SIG-M5 (cell line): ENCODE data around the gene GGT1.
"Not testable (repeated sequence)": the region's sequence is repeated elsewhere in the genome, so short reads cannot be mapped to it uniquely, and the experiment has no call there.

Source experiments
- DNase-seq: peaks from one replicate; lab custom pipeline; 2025; lab: John Stamatoyannopoulos, UW

Gene GGT1

DNA sequence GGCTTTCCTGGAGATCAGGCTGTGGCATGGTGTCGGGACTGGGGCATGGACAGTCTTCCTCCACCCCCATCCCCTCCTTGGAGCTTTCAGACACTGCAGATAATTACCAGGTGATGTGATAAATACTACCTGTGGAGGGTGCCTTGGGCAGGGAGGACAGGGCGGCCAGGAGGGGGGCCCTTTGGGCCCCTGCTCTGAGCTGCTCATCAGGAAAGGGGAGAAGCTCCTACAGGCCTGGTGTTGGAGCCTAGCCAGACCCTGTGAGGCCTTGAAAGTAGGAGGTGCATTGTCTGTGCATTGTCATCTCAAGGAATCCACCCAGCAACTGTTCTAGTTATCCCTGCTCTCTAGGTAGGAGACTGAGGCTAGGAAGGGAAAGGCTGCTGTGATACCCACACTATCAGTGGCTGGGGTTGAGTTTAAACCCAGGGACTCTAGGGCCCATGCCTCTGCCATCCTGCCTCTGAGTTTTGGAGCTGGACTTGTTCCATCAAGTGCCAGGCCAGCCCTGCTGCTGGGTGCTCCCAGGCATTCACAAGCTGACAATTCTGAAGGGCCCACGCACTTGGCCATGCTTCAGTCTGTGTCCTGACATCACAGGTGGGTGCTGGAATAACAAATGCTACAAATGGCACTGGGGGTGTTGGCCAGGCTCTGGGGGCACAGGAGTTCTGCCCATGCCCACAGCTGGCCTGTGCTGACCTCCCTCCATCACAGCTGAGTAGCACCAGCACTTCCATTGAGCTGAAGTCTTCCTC is 2.9 kb upstream of the GGT1 start:
- DNase-seq, result not testable (repeated sequence)

DNA sequence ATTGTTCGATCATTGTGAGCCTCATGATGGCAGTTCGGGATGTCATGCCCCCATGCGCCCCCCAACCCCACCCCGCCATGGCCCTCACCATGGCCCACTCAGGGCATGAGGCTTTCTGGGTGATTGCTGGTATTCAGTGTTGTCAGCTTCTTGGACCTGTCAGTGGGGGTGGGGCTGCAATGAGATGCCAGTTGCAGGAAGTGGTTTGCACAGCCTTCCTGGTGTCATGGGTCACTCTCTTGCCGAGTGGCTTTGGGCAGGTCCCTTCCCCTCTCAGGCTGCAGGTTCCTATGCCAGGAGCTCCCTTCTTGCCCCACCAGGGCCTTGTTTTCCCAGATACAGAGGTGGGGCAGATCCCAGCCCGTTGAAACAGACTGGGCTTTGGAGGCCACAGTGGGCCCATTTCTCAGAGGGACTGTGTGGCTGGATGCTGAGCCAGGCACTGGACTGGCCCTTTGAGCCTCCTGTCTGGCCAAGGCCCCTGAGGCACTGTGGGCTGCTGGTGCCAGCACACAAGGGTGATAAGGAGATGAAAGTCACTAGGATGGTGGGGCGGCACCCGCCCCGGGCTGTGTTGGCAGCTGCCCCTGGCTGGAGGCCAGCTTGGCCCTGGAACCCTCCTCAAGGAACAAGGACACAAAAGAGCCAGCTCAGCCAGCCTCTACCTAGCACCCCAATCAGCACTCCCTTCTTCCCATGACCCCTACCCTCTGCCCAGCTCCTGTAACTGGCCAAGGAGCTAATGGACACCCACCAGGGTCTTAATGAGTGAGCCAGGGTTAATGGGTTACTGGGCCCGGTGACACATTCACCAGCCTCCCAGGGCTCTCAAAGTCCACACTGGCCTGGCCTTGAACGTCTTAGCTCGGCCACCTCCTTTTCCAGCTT is 1.5 kb upstream of the GGT1 start:
- DNase-seq, result no peak

DNA sequence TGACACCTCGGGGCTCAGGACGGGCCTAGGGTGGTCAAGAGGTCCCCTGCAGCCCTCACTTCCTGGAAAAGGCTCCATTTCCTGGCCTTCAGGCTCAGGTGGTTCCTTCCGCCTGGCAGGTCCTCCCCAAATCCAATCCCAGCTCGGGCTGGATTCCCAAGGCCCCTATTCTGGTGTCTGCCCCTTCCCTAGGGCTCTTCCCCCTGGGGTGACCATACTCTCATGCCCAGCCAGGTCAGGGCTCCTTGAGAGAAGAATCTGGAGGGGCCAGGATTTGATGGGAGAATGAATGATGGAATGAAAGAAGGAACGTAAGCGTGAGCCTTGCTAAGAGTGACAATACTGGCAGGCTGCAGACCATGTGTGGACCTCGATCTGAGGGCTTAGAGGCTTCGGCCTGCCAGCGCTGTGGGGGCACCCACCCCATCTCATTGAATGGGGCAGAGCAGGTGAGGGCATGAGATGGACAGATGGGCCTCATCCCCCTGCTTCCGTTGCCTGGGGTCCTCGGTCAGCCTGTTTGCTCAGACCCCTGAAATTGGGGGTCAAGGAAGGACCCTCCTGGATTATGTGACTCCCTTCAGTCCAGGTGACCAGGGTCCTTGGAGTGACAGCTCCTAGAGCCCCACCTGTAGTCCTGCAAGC is 766 bp upstream of the GGT1 start:
- not testable (repeated sequence) for DNase-seq

DNA sequence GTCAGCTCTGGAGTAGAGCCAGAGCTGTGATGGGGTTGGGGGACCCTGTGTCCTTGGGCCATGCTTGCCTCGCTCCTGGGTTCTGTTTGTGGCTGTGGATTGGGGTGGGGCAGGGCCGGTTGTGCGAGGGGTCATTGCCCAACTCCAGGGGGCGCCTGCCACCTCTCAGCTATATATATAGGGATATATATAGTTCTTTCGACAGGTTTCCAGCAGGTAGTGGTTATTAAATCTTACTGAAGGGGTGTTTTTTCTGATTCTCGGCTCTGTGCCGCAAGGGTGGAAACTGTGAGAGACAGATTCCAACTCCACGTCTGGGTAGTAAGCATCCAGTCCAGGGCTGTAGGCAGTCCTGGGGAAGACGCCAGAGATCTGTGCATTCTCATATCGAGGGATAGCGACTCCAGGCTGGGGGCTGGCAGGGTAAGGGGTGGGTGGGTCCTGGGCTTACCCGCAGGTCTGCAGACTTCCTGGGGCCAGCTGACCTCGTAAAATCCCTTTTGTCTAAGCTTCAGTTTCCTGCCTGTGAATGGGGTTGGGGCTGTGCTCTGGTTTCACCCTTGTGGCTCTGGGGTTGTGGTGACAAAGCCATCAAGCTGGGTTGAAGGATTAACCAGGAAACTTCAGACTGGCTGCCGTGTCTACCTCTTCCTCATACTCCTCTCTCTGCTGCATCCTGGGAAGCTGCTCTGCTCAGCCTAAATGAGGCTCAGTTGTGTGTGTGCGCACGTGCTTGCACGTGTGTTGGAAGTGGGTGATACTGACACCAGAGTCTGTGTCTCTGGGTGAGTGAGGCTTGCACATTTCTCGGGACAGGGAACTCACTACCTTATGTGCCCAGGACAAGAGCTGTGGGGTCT is 1.0 kb downstream of the GGT1 start:
- DNase-seq, result not testable (repeated sequence)

DNA sequence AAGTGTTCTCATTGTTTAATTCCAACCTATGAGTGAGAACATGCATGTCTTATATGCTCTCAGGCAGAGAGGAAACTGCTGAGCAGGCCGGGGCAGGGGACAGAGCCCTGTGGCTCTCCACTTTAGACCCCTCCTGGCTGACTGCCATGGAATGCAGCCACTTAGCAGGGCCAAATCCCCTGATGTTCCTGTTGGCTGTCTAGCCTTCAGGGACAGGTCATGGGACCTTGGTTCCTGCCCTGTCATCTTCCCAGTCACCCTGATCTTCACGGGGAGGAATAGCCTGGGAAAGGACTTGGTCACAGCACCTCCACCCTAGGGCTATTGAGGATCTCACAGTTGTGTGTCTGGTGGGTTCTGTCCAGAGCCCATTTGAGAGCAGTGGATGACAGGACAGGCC is 3.3 kb downstream of the GGT1 start:
- not testable (repeated sequence) for DNase-seq

DNA sequence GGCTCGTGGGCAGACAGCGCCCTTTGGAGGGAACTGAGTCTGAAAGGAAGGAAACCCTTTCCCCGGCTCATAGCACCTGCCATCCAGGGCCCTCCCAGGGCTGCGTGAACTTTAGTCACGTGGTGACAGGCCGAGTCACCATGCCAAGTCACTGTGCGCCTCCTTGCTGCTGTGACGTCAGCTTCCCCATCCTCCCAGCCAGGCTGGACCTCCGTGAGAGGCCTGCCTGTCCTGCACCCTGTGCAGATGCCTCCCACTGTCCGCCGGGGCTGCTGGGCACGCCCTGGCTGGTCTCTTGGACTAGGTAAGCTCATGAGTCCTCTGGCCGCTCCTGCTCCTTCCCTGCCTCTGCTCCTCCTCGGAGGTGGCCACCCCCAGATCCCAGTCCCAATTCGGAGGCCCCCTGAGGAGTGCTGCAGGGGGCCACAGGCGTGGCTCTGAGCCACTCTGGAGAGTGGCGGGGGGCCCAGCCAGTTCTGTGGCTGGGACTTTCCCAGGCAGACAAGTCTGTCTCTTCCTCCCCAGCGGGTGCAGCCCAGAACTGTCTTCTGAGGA is 4.5 kb downstream of the GGT1 start:
- not testable (repeated sequence) for DNase-seq

DNA sequence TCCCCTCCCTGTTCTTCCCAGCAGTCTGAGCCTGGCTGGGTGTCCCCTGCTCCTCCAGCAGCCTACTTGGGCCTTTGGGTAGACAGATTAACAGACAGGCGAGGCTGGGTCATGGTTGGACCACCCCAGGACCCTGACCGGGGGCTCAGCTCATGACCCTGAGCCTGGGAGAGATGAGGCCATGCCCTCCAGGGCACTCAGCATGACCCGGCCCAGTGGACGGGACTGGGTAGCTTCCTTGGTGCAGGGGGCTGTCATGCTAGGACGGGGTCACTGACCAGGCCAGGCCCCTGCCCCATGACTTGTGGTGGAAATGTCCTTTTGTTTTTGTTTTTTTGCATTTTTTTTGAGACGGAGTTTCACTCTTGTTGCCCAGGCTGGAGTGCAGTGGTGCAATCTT is 5.3 kb downstream of the GGT1 start:
- DNase-seq, result not testable (repeated sequence)

DNA sequence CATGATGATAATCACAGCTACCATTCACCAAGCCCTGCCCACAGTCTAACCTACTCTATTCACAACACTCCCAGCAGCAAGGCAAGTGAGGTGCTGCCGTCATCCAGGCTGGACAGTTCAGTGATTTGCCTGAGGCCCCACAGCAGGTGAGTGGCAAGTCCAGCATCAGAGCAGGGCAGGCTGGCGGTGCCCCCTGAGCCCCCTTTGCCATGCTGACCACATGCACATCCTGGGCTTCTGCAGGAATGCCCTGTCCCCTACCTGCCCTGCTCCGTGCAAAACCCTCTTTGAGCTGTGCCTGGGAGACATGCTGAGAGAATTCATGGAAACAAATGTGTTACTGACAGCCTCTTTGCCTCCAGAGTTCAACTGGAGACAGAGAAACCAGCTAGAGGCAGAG is 6.9 kb downstream of the GGT1 start:
- DNase-seq, result not testable (repeated sequence)

DNA sequence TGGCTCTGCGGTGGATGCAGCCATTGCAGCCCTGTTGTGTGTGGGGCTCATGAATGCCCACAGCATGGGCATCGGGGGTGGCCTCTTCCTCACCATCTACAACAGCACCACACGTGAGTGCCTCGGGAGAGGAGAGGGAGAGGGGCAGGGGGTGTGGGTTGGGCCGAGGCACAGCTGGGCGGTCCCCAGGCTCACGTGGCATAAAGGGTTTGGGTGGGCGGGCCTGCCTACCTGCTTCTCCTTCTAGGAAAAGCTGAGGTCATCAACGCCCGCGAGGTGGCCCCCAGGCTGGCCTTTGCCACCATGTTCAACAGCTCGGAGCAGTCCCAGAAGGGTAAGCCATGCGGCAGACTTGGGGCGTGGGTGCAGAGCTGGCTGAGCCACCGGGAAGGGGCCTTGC is 11.8 kb downstream of the GGT1 start:
- not testable (repeated sequence) for DNase-seq

DNA sequence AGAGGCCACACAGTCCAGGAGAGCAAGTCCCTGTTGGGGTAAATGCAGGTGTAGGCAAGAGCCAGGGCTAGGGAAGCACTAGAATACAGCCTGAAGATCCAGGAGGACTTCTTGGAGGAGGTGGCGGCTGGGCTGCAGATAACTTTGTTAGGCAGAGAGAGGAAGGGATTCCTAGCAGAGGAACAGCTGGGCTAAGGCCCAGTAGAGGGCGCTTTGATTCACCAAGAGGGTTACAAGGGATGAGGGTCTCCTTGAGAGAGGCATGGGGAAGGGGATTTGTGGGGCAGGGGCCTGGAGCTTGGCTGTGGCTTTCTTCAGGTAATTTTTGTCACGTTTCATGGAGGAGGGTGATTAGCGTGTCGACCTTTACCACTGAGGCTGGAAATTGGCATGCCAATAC is 18.3 kb downstream of the GGT1 start:
- DNase-seq, result not testable (repeated sequence)

DNA sequence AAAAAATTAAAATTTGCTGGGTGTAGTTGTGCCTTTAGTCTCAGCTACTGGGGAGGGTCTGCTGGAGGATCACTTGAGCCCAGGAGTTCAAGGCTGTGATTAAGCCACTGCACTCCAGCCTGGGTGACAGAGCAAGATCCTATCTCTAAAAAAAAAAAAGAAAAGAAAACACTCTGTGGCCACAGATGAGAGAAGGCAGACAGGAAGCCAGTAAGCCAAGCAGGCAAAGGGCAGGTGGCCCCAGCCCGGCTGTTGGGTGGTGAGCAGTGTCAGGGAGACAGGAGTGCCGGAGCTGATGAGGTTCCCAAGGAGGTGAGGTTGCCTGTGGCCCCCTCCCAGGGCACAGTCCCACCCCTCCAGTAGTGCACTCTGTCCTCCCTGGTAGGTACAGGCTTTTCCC is 19.6 kb downstream of the GGT1 start:
- DNase-seq, result not testable (repeated sequence)

DNA sequence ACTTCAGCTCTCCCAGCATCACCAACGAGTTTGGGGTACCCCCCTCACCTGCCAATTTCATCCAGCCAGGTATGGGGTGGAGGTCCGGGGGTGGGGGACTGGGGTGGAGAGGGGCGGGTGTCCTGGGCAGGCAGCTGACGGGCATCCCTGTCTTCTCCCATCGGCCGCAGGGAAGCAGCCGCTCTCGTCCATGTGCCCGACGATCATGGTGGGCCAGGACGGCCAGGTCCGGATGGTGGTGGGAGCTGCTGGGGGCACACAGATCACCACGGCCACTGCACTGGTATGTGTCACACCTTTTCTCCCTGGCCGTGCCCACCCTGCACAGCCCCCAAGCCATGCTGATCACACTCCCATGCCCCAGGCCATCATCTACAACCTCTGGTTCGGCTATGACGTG is 24.9 kb downstream of the GGT1 start:
- DNase-seq, result not testable (repeated sequence)

DNA sequence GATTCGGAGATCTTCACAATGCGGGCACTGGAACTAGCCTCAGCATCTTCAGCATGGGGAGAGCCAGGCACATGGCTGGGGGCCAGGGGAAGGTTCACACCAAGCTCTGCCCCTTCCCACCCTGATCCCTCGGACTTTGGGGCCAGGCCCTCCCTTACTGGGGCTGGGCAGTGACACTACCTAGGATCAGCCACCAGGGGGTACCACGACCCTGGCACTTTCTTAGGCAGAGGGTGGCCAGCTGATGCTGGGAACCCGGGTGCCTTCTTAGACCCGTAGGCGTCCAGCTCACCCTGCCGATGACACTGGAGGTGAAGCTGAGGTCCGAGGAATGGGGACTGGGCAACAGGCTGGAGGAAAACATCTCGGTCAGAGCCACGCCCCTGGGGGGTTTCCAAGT is 26.1 kb downstream of the GGT1 start:
- not testable (repeated sequence) for DNase-seq

DNA sequence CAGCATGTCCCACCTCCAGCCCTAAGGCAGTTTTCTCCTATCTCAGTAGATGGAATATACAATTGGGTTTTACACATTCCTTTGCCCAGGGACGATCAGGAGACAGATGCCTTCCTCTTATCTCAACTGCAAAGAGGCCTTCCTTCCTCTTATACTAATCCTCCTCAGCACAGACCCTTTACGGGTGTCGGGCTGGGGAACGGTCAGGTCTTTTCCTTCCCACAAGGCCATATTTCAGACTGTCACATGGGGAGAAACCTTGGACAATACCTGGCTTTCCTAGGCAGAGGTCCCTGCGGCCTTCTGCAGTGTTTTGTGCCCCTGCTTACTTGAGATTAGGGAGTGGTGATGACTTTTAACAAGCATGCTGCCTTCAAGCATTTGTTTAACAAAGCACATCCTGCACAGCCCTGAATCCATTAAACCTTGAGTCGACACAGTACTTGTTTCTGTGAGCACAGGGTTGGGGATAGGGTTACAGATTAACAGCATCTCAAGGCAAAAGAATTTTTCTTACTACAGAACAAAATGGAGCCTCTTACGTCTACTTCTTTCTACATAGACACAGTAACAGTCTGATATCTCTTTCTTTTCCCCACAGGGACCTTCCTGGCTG is 27.9 kb downstream of the GGT1 start:
- DNase-seq, result not testable (repeated sequence)

DNA sequence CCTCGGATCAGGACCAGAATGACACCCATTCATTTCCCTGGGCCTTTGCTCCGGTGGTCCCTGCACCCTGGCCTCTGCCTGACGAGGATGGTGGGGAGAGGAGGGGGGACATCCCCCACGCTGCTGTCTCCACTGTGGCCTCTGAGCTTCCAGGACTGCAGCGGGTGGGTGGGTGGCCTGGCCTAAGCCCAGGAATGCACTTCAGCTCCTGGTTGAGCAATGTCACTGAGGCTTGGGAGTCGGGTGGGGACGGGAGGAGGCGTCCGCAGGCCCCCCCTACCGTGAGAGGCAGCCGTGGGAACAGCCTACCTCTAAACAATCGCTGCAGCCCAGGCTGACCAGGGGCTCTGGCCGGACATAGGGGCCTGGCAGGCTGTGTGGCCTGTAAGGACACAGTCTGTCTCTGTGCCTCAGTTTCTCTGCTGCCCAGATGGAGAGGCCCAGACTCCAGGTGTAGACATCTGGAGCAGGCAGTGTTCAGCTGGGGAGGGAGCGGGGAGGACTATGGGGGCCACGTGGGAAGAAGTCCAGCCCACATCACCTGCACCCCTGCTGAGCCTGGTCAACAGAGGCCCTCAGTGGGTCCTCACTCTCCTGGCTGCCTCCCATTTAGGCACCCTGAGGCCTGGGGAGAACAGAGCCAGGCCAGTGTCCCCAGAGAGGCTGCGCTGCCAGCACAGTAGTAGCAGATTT is 28.6 kb downstream of the GGT1 start:
- DNase-seq, result not testable (repeated sequence)

DNA sequence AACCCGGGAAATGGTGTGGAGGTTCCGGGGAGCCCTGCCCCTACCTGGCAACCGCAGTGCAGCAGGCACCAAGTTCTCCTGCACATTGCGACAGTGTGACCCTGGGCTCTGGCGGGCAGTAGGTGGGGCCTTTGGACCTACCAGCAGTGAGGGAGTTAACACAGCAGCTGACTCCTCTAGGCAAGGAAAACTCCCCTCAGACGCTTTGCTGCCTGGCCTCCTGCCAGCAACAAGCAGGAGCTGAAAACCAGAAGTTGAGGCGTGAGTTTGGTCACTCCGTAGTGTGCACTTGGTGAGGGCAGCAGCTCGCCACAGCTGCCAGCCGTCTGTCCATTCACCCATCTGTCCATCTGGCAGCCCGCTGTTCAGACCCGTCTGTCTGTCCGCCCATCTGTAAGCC is 29.6 kb downstream of the GGT1 start:
- DNase-seq, result not testable (repeated sequence)

DNA sequence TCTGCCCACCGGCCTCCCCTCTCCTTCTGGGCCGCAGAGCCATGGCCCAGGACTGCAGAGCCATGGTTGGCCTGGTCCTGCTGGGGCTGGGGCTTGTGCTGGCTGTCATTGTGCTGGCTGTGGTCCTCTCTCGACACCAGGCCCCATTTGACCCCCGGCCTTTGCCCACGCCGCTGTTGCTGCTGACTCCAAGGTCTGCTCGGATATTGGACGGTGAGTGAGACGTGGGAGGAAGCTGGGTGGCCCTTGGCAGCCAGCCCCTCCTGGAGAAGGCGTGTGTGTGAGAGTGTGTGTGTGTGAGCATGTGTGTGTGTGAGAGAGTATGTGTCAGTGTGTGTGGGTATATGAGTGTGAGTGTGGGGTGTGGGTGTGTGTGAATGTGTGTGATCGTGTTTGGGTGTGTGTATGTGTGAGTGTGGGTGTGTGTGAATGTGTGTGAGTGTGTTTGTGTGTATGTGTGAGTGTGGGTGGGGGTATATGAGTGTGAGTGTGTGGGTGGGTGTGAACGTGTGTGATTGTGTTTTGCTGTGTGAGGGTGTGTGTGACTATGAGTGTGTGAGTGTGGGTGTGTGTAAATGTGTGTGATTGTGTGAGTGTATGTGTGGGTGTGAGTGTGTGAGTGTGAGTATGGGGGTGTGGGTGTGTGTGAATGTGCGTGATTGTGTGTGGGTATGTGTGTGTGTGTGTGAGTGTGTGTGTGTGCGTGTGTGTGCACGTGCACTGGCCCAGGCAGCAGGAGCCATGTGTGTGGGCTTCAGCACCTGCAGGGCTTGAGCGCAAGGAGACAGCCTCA is 30.4 kb downstream of the GGT1 start:
- not testable (repeated sequence) for DNase-seq

DNA sequence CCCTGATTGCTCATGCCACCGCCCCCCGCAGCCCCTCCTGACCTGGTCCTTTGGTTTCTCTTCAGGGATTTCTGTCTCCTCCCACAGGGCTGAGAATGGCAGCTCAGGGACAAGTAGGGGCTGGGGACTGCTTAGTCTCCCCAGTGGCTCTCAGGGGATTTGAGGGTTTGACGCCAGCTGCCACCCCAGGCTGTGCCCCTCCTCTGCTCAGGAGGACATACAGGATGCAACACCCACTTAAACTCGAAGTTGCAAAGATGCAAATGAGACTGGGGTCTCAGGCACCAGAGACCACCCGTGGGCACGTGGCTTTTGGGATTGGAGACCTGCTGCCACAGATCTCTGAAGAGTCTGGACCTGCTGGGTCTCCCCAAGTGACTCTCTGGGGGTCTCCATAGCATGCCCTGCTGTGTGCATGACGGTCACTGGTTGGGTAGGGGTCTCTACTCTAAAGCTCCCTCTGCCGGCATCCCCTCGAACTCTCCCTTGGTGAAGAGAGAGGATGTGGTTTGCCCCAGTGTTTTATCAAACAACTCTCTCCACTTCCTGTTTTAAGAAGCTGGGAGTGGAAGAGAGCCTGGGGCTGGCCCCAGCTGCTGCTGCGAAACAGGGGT is 31.9 kb downstream of the GGT1 start:
- not testable (repeated sequence) for DNase-seq

DNA sequence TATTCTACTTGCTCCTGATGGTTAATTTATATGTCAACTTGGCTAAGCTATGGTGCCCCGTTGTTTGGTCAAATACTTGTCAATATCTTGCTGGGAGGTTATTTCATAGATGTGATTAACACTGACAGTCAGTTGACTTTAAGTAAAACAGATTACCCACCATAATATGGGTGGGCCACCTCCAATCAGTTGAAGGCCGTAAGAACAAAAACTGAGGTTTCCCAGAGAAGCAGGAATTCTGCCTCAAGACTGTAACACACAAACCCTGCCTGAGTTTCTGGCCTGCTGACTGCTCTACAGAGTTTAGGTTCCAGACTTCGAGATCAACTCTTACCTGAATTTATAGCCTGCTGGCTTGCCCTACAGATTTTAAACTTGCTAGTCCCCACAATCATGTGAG is 33.5 kb downstream of the GGT1 start:
- not testable (repeated sequence) for DNase-seq
